HUDEP-2 (cell line): ENCODE measurements around the gene SPATA9.

Experiments used
- DNase-seq, 76 experiments: peaks; one replicate each; lab custom pipeline; 2025; ENCODE audit not compliant: unreplicated experiment in 76 of 76; lab: John Stamatoyannopoulos, UW

Gene SPATA9

GRCh38 chr5:95689680-95690079 is 6.9 kb upstream of the SPATA9 start:
- no peak for DNase-seq

- no peak for DNase-seq
Measured at GRCh38 chr5:95686651-95687050, 3.9 kb upstream of the SPATA9 start.

GRCh38 chr5:95684361-95684760 is 1.6 kb upstream of the SPATA9 start:
- DNase-seq, result no peak

GRCh38 chr5:95673081-95673480 is 9.7 kb downstream of the SPATA9 start:
- DNase-seq, result no peak

- DNase-seq, result no peak
Measured at GRCh38 chr5:95672641-95673040, 10.2 kb downstream of the SPATA9 start.

GRCh38 chr5:95671826-95672225 is 11.0 kb downstream of the SPATA9 start:
- no peak for DNase-seq

- DNase-seq, result no peak
Measured at GRCh38 chr5:95670568-95670967, 12.2 kb downstream of the SPATA9 start.

GRCh38 chr5:95669985-95670384 is 12.8 kb downstream of the SPATA9 start:
- DNase-seq, result no peak

GRCh38 chr5:95669540-95669939 is 13.3 kb downstream of the SPATA9 start:
- no peak for DNase-seq

- no peak for DNase-seq
Measured at GRCh38 chr5:95668728-95669127, 14.1 kb downstream of the SPATA9 start.

GRCh38 chr5:95668216-95668615 is 14.6 kb downstream of the SPATA9 start:
- DNase-seq, result no peak

- no peak for DNase-seq
Measured at GRCh38 chr5:95667678-95668077, 15.1 kb downstream of the SPATA9 start.

- DNase-seq, result no peak
Measured at GRCh38 chr5:95667061-95667618, 15.7 kb downstream of the SPATA9 start.

- peak in 26 of 76 experiments; percentile 4 to 63 (median 30) for DNase-seq
Measured at GRCh38 chr5:95664204-95664786, 18.5 kb downstream of the SPATA9 start.

- no peak for DNase-seq
Measured at GRCh38 chr5:95662946-95663345, 19.8 kb downstream of the SPATA9 start.

- DNase-seq, result no peak
Measured at GRCh38 chr5:95660060-95660459, 22.7 kb downstream of the SPATA9 start.

- peak in 24 of 76 experiments; percentile 6 to 63 (median 32) for DNase-seq
Measured at GRCh38 chr5:95655575-95655974, 27.2 kb downstream of the SPATA9 start.

GRCh38 chr5:95654196-95654595 is 28.6 kb downstream of the SPATA9 start:
- DNase-seq, result no peak

GRCh38 chr5:95652849-95653248 is 29.9 kb downstream of the SPATA9 start:
- DNase-seq, result no peak

- peak in 12 of 76 experiments; percentile 7 to 55 (median 28) for DNase-seq
Measured at GRCh38 chr5:95649842-95650620, 32.8 kb downstream of the SPATA9 start.

- peak in 4 of 76 experiments; percentile 2 to 29 (median 7) for DNase-seq
Measured at GRCh38 chr5:95649274-95649673, 33.5 kb downstream of the SPATA9 start.
